GM12878 (cell line): Measurements from ENCODE around the gene GTF3C1. TPM values are rescaled to one million over a fixed set of nuclear protein-coding genes. Genes with fewer than 3 reads are reported as not detected.

Experiments used
- ASH2L ChIP-seq: fragments of 300-600, 200-600 bp; sonication (generic); IDR thresholded peaks from 2 replicates; pipeline ENCODE4 v1.6.1; 2017; ENCODE audit warnings: low read depth, mild to moderate bottlenecking, borderline replicate concordance
- ATF7 ChIP-seq: fragments of 450-650 bp; IDR thresholded peaks from 2 replicates; pipeline ENCODE4 v1.6.1; 2016; ENCODE audit warnings: low read depth, mild to moderate bottlenecking
- BCLAF1 ChIP-seq: fragments of 450-650 bp; IDR thresholded peaks from 2 replicates; pipeline ENCODE4 v1.6.1; 2017; ENCODE audit warnings: antibody characterized with exemption, mild to moderate bottlenecking, moderate library complexity
- BHLHE40 ChIP-seq, 2 experiments: fragments of 450-650 bp in 1 of 2; IDR thresholded peaks; 2 replicates each; pipeline ENCODE4 v1.6.1; 2011 to 2017; ENCODE audit warnings: low read depth in 2 of 2, borderline replicate concordance in 1 of 2, improper control_type of control experiment in 1 of 2, low read length in 1 of 2, mild to moderate bottlenecking in 1 of 2
- CBX5 ChIP-seq: sonication (generic); IDR thresholded peaks from 2 replicates; pipeline ENCODE4 v1.6.1; 2016; ENCODE audit warnings: low read depth, moderate library complexity, mild to moderate bottlenecking, inconsistent platforms
- CEBPZ ChIP-seq: fragments of 150-350 bp; IDR thresholded peaks from 2 replicates; pipeline ENCODE4 v1.6.1; 2016; ENCODE audit warnings: low read depth, low read length
- DPF2 ChIP-seq: fragments of 450-650 bp; IDR thresholded peaks from 2 replicates; pipeline ENCODE4 v1.6.1; 2017; ENCODE audit warnings: mild to moderate bottlenecking
- ELK1 ChIP-seq: IDR thresholded peaks from 2 replicates; pipeline ENCODE4 v1.6.1; 2012; ENCODE audit warnings: low read depth, low read length, improper control_type of control experiment
- HDAC2 ChIP-seq: fragments of 200-600 bp; sonication (generic); IDR thresholded peaks from 2 replicates; pipeline ENCODE4 v1.6.1; 2017
- IRF3 ChIP-seq: fragments of 450-650 bp; IDR thresholded peaks from 2 replicates; pipeline ENCODE4 v1.6.1; 2014; ENCODE audit warnings: mild to moderate bottlenecking
- MXI1 ChIP-seq: fragments of 150-350 bp; IDR thresholded peaks from 2 replicates; pipeline ENCODE4 v1.6.1; 2011; ENCODE audit warnings: low read depth, mild to moderate bottlenecking, inconsistent platforms, low read length, improper control_type of control experiment
- NR2C2 ChIP-seq: IDR thresholded peaks from 2 replicates; pipeline ENCODE4 v1.6.1; 2011; ENCODE audit warnings: borderline replicate concordance, low read depth; ENCODE audit not compliant: control insufficient read depth, insufficient read length
- NR2F1 ChIP-seq: fragments of 450-650 bp; conservative IDR thresholded peaks from 2 replicates; pipeline ENCODE4 v1.6.1; 2017; ENCODE audit warnings: mild to moderate bottlenecking
- PAX8 ChIP-seq: fragments of 450-650 bp; IDR thresholded peaks from 2 replicates; pipeline ENCODE4 v1.6.1; 2017; ENCODE audit warnings: mild to moderate bottlenecking, moderate library complexity
- POLR2A ChIP-seq: IDR thresholded peaks from 2 replicates; pipeline ENCODE4 v1.6.1; 2011; ENCODE audit warnings: low read depth, mild to moderate bottlenecking, low read length
- POLR2AphosphoS5 ChIP-seq: IDR thresholded peaks from 2 replicates; pipeline ENCODE4 v1.6.1; 2011; ENCODE audit warnings: mild to moderate bottlenecking, low read length, inconsistent platforms
- POU2F2 ChIP-seq: IDR thresholded peaks from 3 replicates; pipeline ENCODE4 v1.6.1; 2011; ENCODE audit warnings: low read depth, mild to moderate bottlenecking, low read length, borderline replicate concordance
- RB1 ChIP-seq: fragments of 450-650 bp; formaldehyde crosslinking; IDR thresholded peaks from 2 replicates; pipeline ENCODE4 v1.6.1; 2017; ENCODE audit warnings: mild to moderate bottlenecking, borderline replicate concordance
- SP1 ChIP-seq: IDR thresholded peaks from one replicate; pipeline ENCODE4 v1.6.1; 2011; ENCODE audit warnings: low read depth, low read length
- SREBF1 ChIP-seq: IDR thresholded peaks from 2 replicates; pipeline ENCODE4 v1.6.1; 2012; ENCODE audit warnings: mild to moderate bottlenecking, low read length
- STAT1 ChIP-seq: fragments of 450-650 bp; conservative IDR thresholded peaks from 2 replicates; pipeline ENCODE4 v1.6.1; 2014; ENCODE audit warnings: antibody characterized with exemption, mild to moderate bottlenecking
- TBL1XR1 ChIP-seq: IDR thresholded peaks from 2 replicates; pipeline ENCODE4 v1.6.1; 2012; ENCODE audit warnings: low read depth, low read length, improper control_type of control experiment
- ZBED1 ChIP-seq: IDR thresholded peaks from 2 replicates; pipeline ENCODE4 v1.6.1; 2016; ENCODE audit warnings: borderline replicate concordance
- ZZZ3 ChIP-seq: IDR thresholded peaks from 2 replicates; pipeline ENCODE4 v1.6.1; 2011; ENCODE audit warnings: low read depth; ENCODE audit not compliant: control insufficient read depth, insufficient read length
- polyA plus RNA-seq, 11 experiments: library from polyadenylated mRNA; depleted of rRNA in 4 of 11; unstranded in 6 of 11; stranded (reverse) in 5 of 11; fragments of >200 nt; fragmentation: Nextera tagmentation in 4 of 11; fragmentation: Illumina TruSeq in 1 of 11; extraction: Ambion mirVana in 4 of 11; extraction: Trizol in 1 of 11; gene quantifications; 1 replicate in 1 of 11; 2 replicates in 10 of 11; pipeline versions ENCODE4 v1.2.1 to v1.2.3, GENCODE V29; 2011 to 2016; ENCODE audit warnings: inconsistent platforms in 2 of 11, missing spikeins in 2 of 11, low read depth in 1 of 11
- total RNA-seq, 4 experiments: library from RNA; depleted of rRNA in 3 of 4; stranded (reverse); fragments of >200 nt in 3 of 4; fragmentation: Illumina TruSeq in 1 of 4; extraction: Trizol in 1 of 4; gene quantifications; 2 replicates each; pipeline versions ENCODE4 v1.2.1 to v1.2.3, GENCODE V29; 2013 to 2021

Gene GTF3C1
- total and polyA plus RNA-seq, 10 of the 15 experiments (the other 5 are each of a cell fraction or from before 2014, with no cell fraction given), result 0.98 to 60.9 (median 34.3) TPM

GRCh38 chr16:27449434-27450195 lies 100.1 kb downstream of the GTF3C1 start (continued):
- TF ChIP-seq IRF3 (no peak), TBL1XR1 (no peak), ZZZ3 (no peak), CEBPZ (no peak), SP1 (peak; percentile 22), MXI1 (peak; percentile 54; the same call in 1 of the 2 replicates), BCLAF1 (no peak), HDAC2 (no peak), POLR2A (peak; percentile 76), CBX5 (no peak; the same call in none of the 2 replicates), POLR2AphosphoS5 (peak; percentile 80; the same call in 1 of the 2 replicates), BHLHE40 (IDR thresholded peaks at IDR 0.05; ENCODE audit: borderline replicate concordance in 1 of 2, low read depth in 2 of 2, low read length in 1 of 2) (peak; percentile 82 to 90), PAX8 (no peak), NR2C2 (no peak), DPF2 (peak; percentile 92), ATF7 (peak; percentile 81), STAT1 (no peak), SREBF1 (no peak), ASH2L (no peak), ELK1 (no peak), NR2F1 (peak; percentile 68; the same call in 1 of the 2 replicates), POU2F2 (peak; percentile 76; the same call in 2 of the 3 replicates), RB1 (no peak), ZBED1 (peak; percentile 82; the same call in 1 of the 2 replicates)
